ENCODE data around the gene TNFRSF8. TPM values are rescaled to one million over a fixed set of nuclear protein-coding genes. Genes with fewer than 3 reads are reported as not detected.

TNFRSF8 gene
- polyA plus RNA-seq, 1 donor (not counting 4 experiments of a cell fraction or from before 2014, with no cell fraction given), result 0.03 TPM

GRCh38 chr1:12182410-12182984 lies 119.4 kb downstream of the TNFRSF8 start:
- no peak overlapping the region for H3K4me3 ChIP-seq (ENCODE audit: control insufficient read depth in 2 of 3, extremely low read depth in 1 of 3, insufficient read depth in 2 of 3, low read depth in 1 of 3, low read length in 3 of 3)
- TF ChIP-seq EZH2 (IDR thresholded peaks at IDR 0.05; ENCODE audit: low read length) (no peak), CTCF (optimal IDR thresholded peaks at IDR 0.05 in 1 of 3, IDR thresholded peaks at IDR 0.05 in 1 of 3, conservative IDR thresholded peaks at IDR 0.05 in 1 of 3; ENCODE audit: extremely low read depth in 1 of 3, insufficient read depth in 2 of 3, low read length in 3 of 3) (no peak)
- H3K9me1 ChIP-seq (ENCODE audit: control insufficient read depth, extremely low read depth, insufficient read depth, low read length), result no peaks in the 10 kb centered on the region
- no peaks in the 10 kb centered on the region for H4K20me1 ChIP-seq (ENCODE audit: control insufficient read depth, extremely low read depth, insufficient read depth, low read length)
- peaks cover 27% of the 10 kb centered on the region for H3K27me3 ChIP-seq (ENCODE audit: control insufficient read depth, extremely low read depth, insufficient read depth, low read length)
- H3K9me3 ChIP-seq (ENCODE audit: control insufficient read depth, low read depth, low read length), result no peaks in the 10 kb centered on the region
- no peaks in the 10 kb centered on the region for H3K36me3 ChIP-seq (ENCODE audit: control insufficient read depth in 2 of 2, extremely low read depth in 1 of 2, insufficient read depth in 2 of 2, low read length in 2 of 2)
- H3K9ac ChIP-seq (ENCODE audit: control insufficient read depth, extremely low read depth, insufficient read depth, low read length), result no peak overlapping the region
- no peaks in the 10 kb centered on the region for H3K4me1 ChIP-seq (ENCODE audit: control insufficient read depth, extremely low read depth, insufficient read depth, low read length)
- dilution Hi-C loops (cut with MboI; ENCODE audit: extremely low pct_ligation_motif_present, low sequenced_read_pairs), result no loop called here
- no peaks in the 10 kb centered on the region for H3K79me2 ChIP-seq (ENCODE audit: control insufficient read depth, insufficient read depth, low read length)
- H2AFZ ChIP-seq (ENCODE audit: control insufficient read depth, low read length), result no peak overlapping the region
- no peak overlapping the region for H3K4me2 ChIP-seq (ENCODE audit: control insufficient read depth, extremely low read depth, insufficient read depth, low read depth, low read length)
- FAIRE-seq (no peak), DNase-seq (ENCODE audit: low read depth, low spot score) (no peak)
- no peak overlapping the region for H3K27ac ChIP-seq (ENCODE audit: control insufficient read depth, insufficient read depth, low read length)

GRCh38 chr1:12183095-12183794 lies 120.1 kb downstream of the TNFRSF8 start:
- dilution Hi-C loops (cut with MboI; ENCODE audit: extremely low pct_ligation_motif_present, low sequenced_read_pairs), result no loop called here
- no peak overlapping the region for H3K4me2 ChIP-seq (ENCODE audit: control insufficient read depth, extremely low read depth, insufficient read depth, low read depth, low read length)
- TF ChIP-seq CTCF (optimal IDR thresholded peaks at IDR 0.05 in 1 of 3, IDR thresholded peaks at IDR 0.05 in 1 of 3, conservative IDR thresholded peaks at IDR 0.05 in 1 of 3; ENCODE audit: extremely low read depth in 1 of 3, insufficient read depth in 2 of 3, low read length in 3 of 3), result no peak
- no peak for TF ChIP-seq EZH2 (IDR thresholded peaks at IDR 0.05; ENCODE audit: low read length)
- peaks cover 33% of the 10 kb centered on the region for H3K27me3 ChIP-seq (ENCODE audit: control insufficient read depth, extremely low read depth, insufficient read depth, low read length)
- H3K9me3 ChIP-seq (ENCODE audit: control insufficient read depth, low read depth, low read length), result no peaks in the 10 kb centered on the region
- no peaks in the 10 kb centered on the region for H3K4me1 ChIP-seq (ENCODE audit: control insufficient read depth, extremely low read depth, insufficient read depth, low read length)
- H3K79me2 ChIP-seq (ENCODE audit: control insufficient read depth, insufficient read depth, low read length), result no peaks in the 10 kb centered on the region
- H3K36me3 ChIP-seq (ENCODE audit: control insufficient read depth in 2 of 2, extremely low read depth in 1 of 2, insufficient read depth in 2 of 2, low read length in 2 of 2), result no peaks in the 10 kb centered on the region
- FAIRE-seq (no peak), DNase-seq (ENCODE audit: low read depth, low spot score) (no peak)
- no peaks in the 10 kb centered on the region for H4K20me1 ChIP-seq (ENCODE audit: control insufficient read depth, extremely low read depth, insufficient read depth, low read length)
- no peak overlapping the region for H3K4me3 ChIP-seq (ENCODE audit: control insufficient read depth in 2 of 3, extremely low read depth in 1 of 3, insufficient read depth in 2 of 3, low read depth in 1 of 3, low read length in 3 of 3)
- no peak overlapping the region for H3K27ac ChIP-seq (ENCODE audit: control insufficient read depth, insufficient read depth, low read length)
- H3K9me1 ChIP-seq (ENCODE audit: control insufficient read depth, extremely low read depth, insufficient read depth, low read length), result no peaks in the 10 kb centered on the region
- H2AFZ ChIP-seq (ENCODE audit: control insufficient read depth, low read length), result no peak overlapping the region
- H3K9ac ChIP-seq (ENCODE audit: control insufficient read depth, extremely low read depth, insufficient read depth, low read length), result no peak overlapping the region

Data from keratinocyte (primary cell).